HG02981 (cell line): ENCODE measurements around the gene SLC5A6.
"Not testable (repeated sequence)": the region's sequence is repeated elsewhere in the genome, so short reads cannot be mapped to it uniquely, and the experiment has no call there.

Experiments used
- ATAC-seq: cut with Tn5 transposase; IDR thresholded peaks from one replicate; pipeline ENCODE4 v1.9.1; 2021; ENCODE audit warnings: mild to moderate bottlenecking, moderate library complexity; ENCODE audit not compliant: unreplicated experiment

Gene SLC5A6

GRCh38 chr2:27177441-27178351, 34.4 kb downstream of the SLC5A6 start:
- no peak for ATAC-seq

GRCh38 chr2:27175781-27176180, 36.3 kb downstream of the SLC5A6 start:
- not testable (repeated sequence) for ATAC-seq

- ATAC-seq, result no peak
Observed at GRCh38 chr2:27175330-27175729, 36.7 kb downstream of the SLC5A6 start.

- no peak for ATAC-seq
Observed at GRCh38 chr2:27174638-27175037, 37.4 kb downstream of the SLC5A6 start.

GRCh38 chr2:27171351-27171848, 40.7 kb downstream of the SLC5A6 start:
- ATAC-seq, result no peak

- no peak for ATAC-seq
Observed at GRCh38 chr2:27170581-27171337, 41.3 kb downstream of the SLC5A6 start.

- ATAC-seq, result no peak
Observed at GRCh38 chr2:27164960-27165763, 46.9 kb downstream of the SLC5A6 start.

- no peak for ATAC-seq
Observed at GRCh38 chr2:27162151-27163121, 49.6 kb downstream of the SLC5A6 start.

- ATAC-seq, result no peak
Observed at GRCh38 chr2:27160191-27160590, 51.9 kb downstream of the SLC5A6 start.

- ATAC-seq, result no peak
Observed at GRCh38 chr2:27159271-27159670, 52.8 kb downstream of the SLC5A6 start.

GRCh38 chr2:27158468-27158867, 53.6 kb downstream of the SLC5A6 start:
- no peak for ATAC-seq

GRCh38 chr2:27155069-27155520, 57.0 kb downstream of the SLC5A6 start:
- ATAC-seq, result no peak

- ATAC-seq, result no peak
Observed at GRCh38 chr2:27154488-27154887, 57.6 kb downstream of the SLC5A6 start.

- ATAC-seq, result no peak
Observed at GRCh38 chr2:27152796-27153464, 59.1 kb downstream of the SLC5A6 start.

- ATAC-seq, result no peak
Observed at GRCh38 chr2:27152102-27152795, 59.8 kb downstream of the SLC5A6 start.

GRCh38 chr2:27150639-27151230, 61.3 kb downstream of the SLC5A6 start:
- no peak for ATAC-seq
